CD14-positive monocyte (primary cell): ENCODE measurements around the gene SUPT20HL1. TPM values are rescaled to one million over a fixed set of nuclear protein-coding genes. Genes with fewer than 3 reads are reported as not detected.

Experiments used
- DNase-seq, 3 donors: peaks; one replicate each; pipeline ENCODE4 v3.0.0-alpha.2; 2011 to 2022
- H2AFZ ChIP-seq: 2 replicates; pipeline ENCODE4 v1.6.0; 2012; ENCODE audit warnings: mild to moderate bottlenecking, low read depth, low read length, inconsistent platforms; ENCODE audit not compliant: insufficient read depth, poor library complexity, severe bottlenecking
- H3K27ac ChIP-seq, 2 donors: 1 replicate in 1 of 2; 2 replicates in 1 of 2; pipeline ENCODE4 v1.5.1; 2012 to 2013; ENCODE audit warnings: low read length in 2 of 2, control low read depth in 1 of 2, inconsistent platforms in 1 of 2, low read depth in 1 of 2, mild to moderate bottlenecking in 1 of 2
- H3K27me3 ChIP-seq, 2 donors: one replicate each; pipeline versions ENCODE4 v1.6.0 to v1.6.1; 2011 to 2013; ENCODE audit warnings: low read length in 2 of 2; ENCODE audit not compliant: control insufficient read depth in 2 of 2, insufficient read depth in 2 of 2
- H3K36me3 ChIP-seq, 2 donors: replicated peaks in 1 of 2; 1 replicate in 1 of 2; 2 replicates in 1 of 2; pipeline versions ENCODE4 v1.5.1 to v1.6.1; 2012 to 2013; ENCODE audit warnings: low read length in 2 of 2, control low read depth in 1 of 2, inconsistent platforms in 1 of 2, mild to moderate bottlenecking in 1 of 2; ENCODE audit not compliant: insufficient read depth in 2 of 2, control insufficient read depth in 1 of 2
- H3K4me1 ChIP-seq, 2 donors: 1 replicate in 1 of 2; 2 replicates in 1 of 2; pipeline versions ENCODE4 v1.5.1 to v1.6.1; 2012 to 2013; ENCODE audit warnings: low read length in 2 of 2, control low read depth in 1 of 2, inconsistent platforms in 1 of 2, mild to moderate bottlenecking in 1 of 2, moderate library complexity in 1 of 2; ENCODE audit not compliant: insufficient read depth in 2 of 2, control insufficient read depth in 1 of 2
- H3K4me2 ChIP-seq: replicated peaks from 2 replicates; pipeline ENCODE3; 2012; ENCODE audit warnings: low read length, moderate library complexity, mild to moderate bottlenecking; ENCODE audit not compliant: poor library complexity, severe bottlenecking; ENCODE audit errors: extremely low read depth
- H3K4me3 ChIP-seq, 3 experiments: fragments of 200-600 bp in 1 of 3; sonication (generic) in 1 of 3; replicated peaks in 1 of 3; 1 replicate in 2 of 3; 2 replicates in 1 of 3; pipeline ENCODE4 v1.5.1; 2011 to 2013; ENCODE audit warnings: low read length in 3 of 3, mild to moderate bottlenecking in 3 of 3, control low read depth in 2 of 3, low read depth in 2 of 3, inconsistent platforms in 1 of 3, moderate library complexity in 1 of 3
- H3K79me2 ChIP-seq: 2 replicates; pipeline ENCODE4 v1.6.0; 2012; ENCODE audit warnings: mild to moderate bottlenecking, control low read depth, inconsistent platforms, low read length, moderate library complexity; ENCODE audit not compliant: insufficient read depth
- H3K9ac ChIP-seq: 2 replicates; pipeline ENCODE4 v1.6.0; 2017; ENCODE audit warnings: low read length, mild to moderate bottlenecking; ENCODE audit not compliant: insufficient read depth, poor library complexity, severe bottlenecking
- H3K9me3 ChIP-seq, 2 donors: replicated peaks in 1 of 2; 1 replicate in 1 of 2; 2 replicates in 1 of 2; pipeline versions ENCODE4 v1.5.1 to v1.6.1; 2012 to 2013; ENCODE audit warnings: low read length in 2 of 2, control low read depth in 1 of 2; ENCODE audit not compliant: control insufficient read depth in 1 of 2, insufficient read depth in 1 of 2
- H4K20me1 ChIP-seq: 2 replicates; pipeline ENCODE4 v1.6.0; 2012; ENCODE audit warnings: mild to moderate bottlenecking, low read length, control low read depth, moderate library complexity; ENCODE audit not compliant: insufficient read depth
- H3K27ac Mint-ChIP-seq, 7 donors: one replicate each; pipeline ENCODE4 v1.8.0; 2020; ENCODE audit warnings: mild to moderate bottlenecking in 7 of 7, mixed read lengths in 7 of 7, moderate library complexity in 6 of 7, inconsistent platforms in 2 of 7
- H3K27me3 Mint-ChIP-seq, 3 donors: one replicate each; pipeline ENCODE4 v1.8.0; 2021 to 2022; ENCODE audit warnings: low read depth in 3 of 3, mild to moderate bottlenecking in 3 of 3, mixed read lengths in 3 of 3, moderate library complexity in 3 of 3, inconsistent platforms in 1 of 3
- H3K36me3 Mint-ChIP-seq, 2 donors: one replicate each; pipeline ENCODE4 v1.8.0; 2020; ENCODE audit warnings: mixed read lengths in 2 of 2, inconsistent platforms in 1 of 2, mild to moderate bottlenecking in 1 of 2
- H3K4me1 Mint-ChIP-seq: one replicate; pipeline ENCODE4 v1.8.0; 2020; ENCODE audit warnings: mild to moderate bottlenecking, mixed read lengths
- H3K4me3 Mint-ChIP-seq, 2 donors: one replicate each; pipeline ENCODE4 v1.8.0; 2020; ENCODE audit warnings: mild to moderate bottlenecking in 2 of 2, mixed read lengths in 2 of 2, moderate library complexity in 1 of 2
- H3K9me3 Mint-ChIP-seq, 7 donors: one replicate each; pipeline ENCODE4 v1.8.0; 2020 to 2022; ENCODE audit warnings: mixed read lengths in 7 of 7, mild to moderate bottlenecking in 6 of 7, moderate library complexity in 6 of 7, inconsistent platforms in 2 of 7
- CTCF ChIP-seq: fragments of 200-600 bp; IDR thresholded peaks from one replicate; pipeline ENCODE4 v1.8.0; 2022; ENCODE audit warnings: antibody characterized with exemption, mild to moderate bottlenecking
- WGBS: methylation state at CpG from one replicate; pipeline ENCODE4 v1.1.5; 2013; ENCODE audit warnings: missing lambda C conversion rate; ENCODE audit not compliant: insufficient coverage; 5-methylcytosine and 5-hydroxymethylcytosine counted together
- intact Hi-C, 2 donors: fragments of 100-400 bp; cut with micrococcal nuclease; formaldehyde crosslinking; loops; one replicate each; pipeline versions ENCODE4 v1.15.0 to v1.15.1; 2023
- polyA plus RNA-seq, 3 donors: library from polyadenylated mRNA; depleted of rRNA in 1 of 3; unstranded in 2 of 3; stranded (reverse) in 1 of 3; fragments of 300-500 nt in 2 of 3; fragments of >200 nt in 1 of 3; fragmentation: Illumina TruSeq in 2 of 3; gene quantifications; 1 replicate in 2 of 3; 2 replicates in 1 of 3; pipeline ENCODE4 v1.2.3, GENCODE V29; 2012 to 2021

SUPT20HL1 gene
- polyA plus RNA-seq, 3 donors: not detected

GRCh38 chrX:24387724-24388123 lies 27.3 kb downstream of the SUPT20HL1 start:
- H3K9ac ChIP-seq: no peak overlapping the region
- no peaks in the 10 kb centered on the region for H3K9me3 ChIP-seq
- H4K20me1 ChIP-seq: no peaks in the 10 kb centered on the region
- Mint-ChIP-seq H3K9me3 (no peaks in the 10 kb centered on the region), H3K36me3 (no peaks in the 10 kb centered on the region), H3K27ac (no peak overlapping the region), H3K4me3 (no peak overlapping the region), H3K27me3 (peaks cover 0 to 25% (median 4%) of the 10 kb centered on the region in 3 donors), H3K4me1 (no peaks in the 10 kb centered on the region)
- H3K27ac ChIP-seq: no peak overlapping the region
- no peak overlapping the region for H3K4me3 ChIP-seq
- no peaks in the 10 kb centered on the region for H3K36me3 ChIP-seq
- H3K4me2 ChIP-seq: no peak overlapping the region
- no peaks in the 10 kb centered on the region for H3K4me1 ChIP-seq
- intact Hi-C loops: no loop called here
- peaks cover 0 to 14% of the 10 kb centered on the region in 2 donors for H3K27me3 ChIP-seq
- no peak overlapping the region for H2AFZ ChIP-seq
- WGBS: 100% methylated on average over 1 of the region's 2 CpGs
- no peaks in the 10 kb centered on the region for H3K79me2 ChIP-seq
- no peak for TF ChIP-seq CTCF
- no peak for DNase-seq

- Mint-ChIP-seq H3K27me3 (peaks cover 0 to 25% (median 3%) of the 10 kb centered on the region in 3 donors), H3K27ac (no peak overlapping the region), H3K9me3 (no peaks in the 10 kb centered on the region), H3K4me3 (no peak overlapping the region), H3K4me1 (peaks cover 2% of the 10 kb centered on the region), H3K36me3 (no peaks in the 10 kb centered on the region)
- no peaks in the 10 kb centered on the region for H4K20me1 ChIP-seq
- H3K9ac ChIP-seq: no peak overlapping the region
- H3K27ac ChIP-seq: no peak overlapping the region
- intact Hi-C loops: no loop called here
- no CpG with 5 or more reads among the region's 5 CpGs for WGBS
- H3K4me2 ChIP-seq: no peak overlapping the region
- no peaks in the 10 kb centered on the region for H3K9me3 ChIP-seq
- H3K27me3 ChIP-seq: peaks cover 0 to 6% of the 10 kb centered on the region in 2 donors
- H3K4me3 ChIP-seq: no peak overlapping the region
- H2AFZ ChIP-seq: no peak overlapping the region
- H3K4me1 ChIP-seq: no peaks in the 10 kb centered on the region
- no peak for TF ChIP-seq CTCF
- H3K79me2 ChIP-seq: no peaks in the 10 kb centered on the region
- no peaks in the 10 kb centered on the region for H3K36me3 ChIP-seq
- DNase-seq: no peak
Observed at GRCh38 chrX:24391389-24391788, 30.9 kb downstream of the SUPT20HL1 start.
